Activated naive CD8-positive, alpha-beta T cell treated with anti-CD3 and anti-CD28 coated beads, Interleukin-2, amount 10 ng/mL, durations not matched to agents 7 days and 5 days (primary cell): ENCODE results near the gene SOX12. TPM values are rescaled to one million over a fixed set of nuclear protein-coding genes. Genes with fewer than 3 reads are reported as not detected.

Experiments
- ATAC-seq: fragments of 150-1000 bp; cut with Tn5 transposase; one replicate; pipeline ENCODE4 v1.10.0; 2021; ENCODE audit warnings: low read depth, moderate library complexity
- POLR2A ChIA-PET: fragments of 350-600 bp; sonication (Branson Sonifier 250); formaldehyde crosslinking; loops from one replicate; lab custom pipeline; 2021; ENCODE audit warnings: antibody characterized with exemption; lab: Charles Lee
- DNase-seq: peaks from one replicate; pipeline ENCODE4 v3.0.0; 2021
- H3K27ac Mint-ChIP-seq: one replicate; pipeline ENCODE4 v1.8.0; 2022; ENCODE audit warnings: mild to moderate bottlenecking, mixed read lengths
- H3K27me3 Mint-ChIP-seq: one replicate; pipeline ENCODE4 v1.8.0; 2022; ENCODE audit warnings: mild to moderate bottlenecking, moderate library complexity, mixed read lengths
- H3K36me3 Mint-ChIP-seq: one replicate; pipeline ENCODE4 v1.8.0; 2021; ENCODE audit warnings: mild to moderate bottlenecking, mixed read lengths
- H3K4me1 Mint-ChIP-seq: one replicate; pipeline ENCODE4 v1.8.0; 2021; ENCODE audit warnings: mixed read lengths
- H3K4me3 Mint-ChIP-seq: one replicate; pipeline ENCODE4 v1.8.0; 2022; ENCODE audit warnings: mild to moderate bottlenecking, moderate library complexity, mixed read lengths
- H3K9me3 Mint-ChIP-seq: one replicate; pipeline ENCODE4 v1.8.0; 2021; ENCODE audit warnings: mixed read lengths
- total RNA-seq, 2 experiments: library from RNA; stranded (reverse); gene quantifications; one replicate each; pipeline ENCODE4 v1.2.3, GENCODE V29; 2021

Gene SOX12
- total RNA-seq = 10 to 100 TPM; 10.1 to 10.6 TPM

DNA sequence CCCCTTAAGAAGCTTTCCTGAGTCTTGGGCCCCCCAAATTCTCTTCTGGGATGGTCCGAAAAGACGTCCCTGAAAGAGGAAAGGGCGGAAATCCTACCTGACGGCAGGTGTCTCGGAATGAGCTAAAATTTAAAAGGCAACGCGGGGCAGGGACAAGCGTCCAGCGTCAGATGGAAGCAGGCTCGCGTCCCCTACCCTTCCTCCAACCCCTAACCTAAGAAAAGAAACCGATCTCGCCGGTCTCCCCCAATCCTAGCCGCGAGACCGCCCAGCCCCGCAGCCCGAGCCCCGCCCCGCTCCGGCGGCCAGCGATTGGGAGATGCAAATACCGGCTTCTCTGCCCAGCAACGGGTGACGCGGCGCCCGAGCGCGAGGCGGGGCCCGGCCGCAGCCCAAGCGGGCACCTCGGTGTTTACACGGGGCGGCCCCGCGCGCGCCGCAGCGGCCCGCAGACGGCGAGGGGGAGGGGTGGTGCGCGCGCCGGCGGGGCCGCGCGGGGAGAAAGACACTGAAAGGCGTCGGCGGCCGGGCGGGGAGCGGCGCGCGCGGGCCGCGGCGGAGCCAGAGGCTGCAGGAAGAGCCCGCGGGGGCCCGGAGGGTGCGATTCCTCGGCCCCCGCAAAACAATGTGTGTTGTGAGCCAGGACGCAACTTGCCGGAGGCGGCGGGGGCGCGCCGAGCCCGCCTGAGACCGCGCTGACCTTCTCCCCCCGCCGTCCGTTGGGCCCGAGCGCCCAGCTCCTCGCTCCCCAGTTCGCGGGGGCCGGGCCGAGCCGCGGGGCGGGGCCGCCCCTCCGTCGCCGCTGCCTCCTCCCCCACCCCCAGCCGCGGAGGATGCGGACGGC is at the start of gene SOX12:
Gene SOX12 (plus strand): TSS at position 508 of the 844 bp plus-strand sequence. CDS start 373 bp downstream, outside the sequence.
- no peaks in the 10 kb centered on the region for H3K9me3 Mint-ChIP-seq
- POLR2A ChIA-PET = interaction anchor here (1.0 to 5.3 kb wide), 6 partner anchors 13 to 82 kb away, joined by 3 to 84 read pairs (median 4); partner anchors contain the start of gene ZCCHC3
- ATAC-seq (peak; percentile 65), DNase-seq (peak; percentile 99)
- peak within 1 kb of the TSS; percentile 92 for H3K27ac Mint-ChIP-seq
- H3K4me1 Mint-ChIP-seq = peaks cover 27% of the 10 kb centered on the region
- peaks cover 8% of the 10 kb centered on the region for H3K36me3 Mint-ChIP-seq
- H3K4me3 Mint-ChIP-seq = peak within 1 kb of the TSS; percentile 90
- no peaks in the 10 kb centered on the region for H3K27me3 Mint-ChIP-seq

DNA sequence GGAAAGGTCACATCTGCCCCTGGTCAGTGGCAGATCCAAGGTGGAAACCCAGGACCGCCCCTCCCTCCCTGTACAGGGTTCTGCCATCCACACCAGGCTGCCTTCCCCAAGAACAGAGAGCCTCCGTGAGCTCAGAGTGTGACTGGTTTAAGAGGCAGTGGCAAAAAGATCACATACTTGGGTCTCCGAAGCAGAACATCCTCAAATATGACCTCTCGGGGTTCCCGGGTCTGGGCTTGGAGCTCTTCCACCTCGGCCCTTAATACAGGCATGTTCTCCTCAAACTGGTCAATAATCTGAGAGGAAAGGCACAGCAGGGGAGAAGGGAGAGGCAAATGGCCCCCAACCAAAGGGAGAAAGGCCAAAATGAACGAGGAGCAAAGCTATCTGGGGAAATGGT is 49.6 kb upstream of the SOX12 start:
- H3K27ac Mint-ChIP-seq = no peak overlapping the region
- POLR2A ChIA-PET = no interaction called here
- no peaks in the 10 kb centered on the region for H3K27me3 Mint-ChIP-seq
- no peak overlapping the region for H3K4me3 Mint-ChIP-seq
- no peak for DNase-seq
- no peak for ATAC-seq
- peaks cover 13% of the 10 kb centered on the region for H3K36me3 Mint-ChIP-seq
- H3K4me1 Mint-ChIP-seq = peaks cover 2% of the 10 kb centered on the region
- H3K9me3 Mint-ChIP-seq = no peaks in the 10 kb centered on the region

DNA sequence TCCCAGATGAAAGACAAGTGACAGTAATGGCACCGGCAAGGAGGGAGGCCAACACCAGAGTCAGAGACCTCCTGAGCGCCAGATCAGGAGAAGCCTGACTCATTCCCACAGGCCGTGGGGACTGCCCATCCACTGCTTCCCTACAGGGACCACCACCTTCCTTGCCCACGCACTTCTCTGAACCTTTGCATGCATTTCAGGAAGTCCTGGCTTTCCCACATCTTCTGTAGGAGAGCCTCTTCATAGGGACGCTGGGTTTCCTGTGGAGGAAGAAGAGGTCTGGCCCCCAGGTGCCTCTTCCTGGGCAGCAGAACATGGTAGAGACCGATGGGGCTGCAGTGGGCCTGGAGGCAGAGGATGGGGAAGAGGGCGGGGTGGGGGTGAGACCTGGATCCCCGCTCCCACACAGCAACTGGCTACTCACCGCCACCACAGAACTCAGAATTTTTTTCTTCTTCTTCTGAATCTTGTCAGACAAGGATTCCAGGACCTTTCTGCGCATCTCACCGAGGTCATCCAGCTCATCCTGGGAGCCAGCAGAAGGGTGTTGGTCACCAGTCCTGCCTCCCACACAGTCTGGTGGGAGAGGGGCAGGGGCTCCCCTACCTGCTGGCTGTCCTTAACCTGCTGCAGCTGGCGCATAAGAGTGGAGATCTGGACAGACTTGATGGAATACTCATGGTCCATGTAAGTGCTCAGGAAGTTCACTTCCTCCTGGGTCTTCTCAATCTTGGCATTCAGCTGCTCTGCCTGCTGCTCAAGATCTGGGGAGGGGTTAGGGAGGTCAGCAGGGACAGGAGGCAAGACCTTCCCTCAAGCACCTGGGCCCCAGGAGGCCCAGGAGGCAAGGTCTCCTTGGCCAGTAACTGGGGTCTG is 48.5 kb upstream of the SOX12 start:
- ATAC-seq = no peak
- H3K9me3 Mint-ChIP-seq = no peaks in the 10 kb centered on the region
- peaks cover 2% of the 10 kb centered on the region for H3K4me1 Mint-ChIP-seq
- no peaks in the 10 kb centered on the region for H3K27me3 Mint-ChIP-seq
- no peak for DNase-seq
- no peak overlapping the region for H3K27ac Mint-ChIP-seq
- POLR2A ChIA-PET = no interaction called here
- peaks cover 13% of the 10 kb centered on the region for H3K36me3 Mint-ChIP-seq
- no peak overlapping the region for H3K4me3 Mint-ChIP-seq

DNA sequence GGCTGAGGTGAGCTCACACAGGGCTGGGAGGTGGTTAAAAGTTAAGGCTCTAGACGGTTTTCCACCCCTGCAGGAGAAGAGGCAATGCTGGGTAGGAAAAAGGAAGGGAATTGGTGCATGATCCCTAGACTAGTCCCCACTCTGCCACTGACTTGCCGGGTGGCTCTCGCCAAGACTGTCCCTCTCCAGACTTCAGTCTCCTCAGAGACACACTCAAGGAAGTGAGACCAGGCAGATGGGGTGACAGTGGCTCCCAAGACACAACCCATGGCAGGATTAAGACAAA is 47.9 kb upstream of the SOX12 start:
- no peaks in the 10 kb centered on the region for H3K9me3 Mint-ChIP-seq
- ATAC-seq (no peak), DNase-seq (no peak)
- no peaks in the 10 kb centered on the region for H3K27me3 Mint-ChIP-seq
- peaks cover 13% of the 10 kb centered on the region for H3K36me3 Mint-ChIP-seq
- peaks cover 2% of the 10 kb centered on the region for H3K4me1 Mint-ChIP-seq
- POLR2A ChIA-PET = no interaction called here
- H3K4me3 Mint-ChIP-seq = no peak overlapping the region
- no peak overlapping the region for H3K27ac Mint-ChIP-seq

DNA sequence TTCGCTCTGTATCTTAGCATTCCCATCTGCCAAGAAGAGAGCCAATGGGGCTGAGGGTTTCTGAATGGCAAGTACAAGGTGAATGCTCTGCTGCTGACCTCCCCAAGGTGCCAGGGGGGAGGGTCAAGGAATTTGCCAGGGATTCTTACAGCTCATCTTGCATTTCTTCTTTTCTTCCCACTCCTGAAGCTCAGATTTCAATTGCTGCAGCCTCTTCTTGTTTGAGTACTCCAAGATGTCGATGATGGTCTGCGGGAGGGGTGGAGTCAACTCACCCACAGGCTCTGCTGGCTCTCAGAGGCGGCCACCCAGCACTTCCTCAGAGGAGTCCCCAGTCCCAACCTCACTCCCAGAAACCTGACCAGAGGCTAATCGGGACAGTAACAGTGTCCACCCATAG is 47.2 kb upstream of the SOX12 start:
- peaks cover 2% of the 10 kb centered on the region for H3K4me1 Mint-ChIP-seq
- ATAC-seq = no peak
- H3K27me3 Mint-ChIP-seq = no peaks in the 10 kb centered on the region
- H3K36me3 Mint-ChIP-seq = peaks cover 13% of the 10 kb centered on the region
- POLR2A ChIA-PET = no interaction called here
- H3K4me3 Mint-ChIP-seq = no peak overlapping the region
- no peak overlapping the region for H3K27ac Mint-ChIP-seq
- H3K9me3 Mint-ChIP-seq = no peaks in the 10 kb centered on the region
- no peak for DNase-seq

DNA sequence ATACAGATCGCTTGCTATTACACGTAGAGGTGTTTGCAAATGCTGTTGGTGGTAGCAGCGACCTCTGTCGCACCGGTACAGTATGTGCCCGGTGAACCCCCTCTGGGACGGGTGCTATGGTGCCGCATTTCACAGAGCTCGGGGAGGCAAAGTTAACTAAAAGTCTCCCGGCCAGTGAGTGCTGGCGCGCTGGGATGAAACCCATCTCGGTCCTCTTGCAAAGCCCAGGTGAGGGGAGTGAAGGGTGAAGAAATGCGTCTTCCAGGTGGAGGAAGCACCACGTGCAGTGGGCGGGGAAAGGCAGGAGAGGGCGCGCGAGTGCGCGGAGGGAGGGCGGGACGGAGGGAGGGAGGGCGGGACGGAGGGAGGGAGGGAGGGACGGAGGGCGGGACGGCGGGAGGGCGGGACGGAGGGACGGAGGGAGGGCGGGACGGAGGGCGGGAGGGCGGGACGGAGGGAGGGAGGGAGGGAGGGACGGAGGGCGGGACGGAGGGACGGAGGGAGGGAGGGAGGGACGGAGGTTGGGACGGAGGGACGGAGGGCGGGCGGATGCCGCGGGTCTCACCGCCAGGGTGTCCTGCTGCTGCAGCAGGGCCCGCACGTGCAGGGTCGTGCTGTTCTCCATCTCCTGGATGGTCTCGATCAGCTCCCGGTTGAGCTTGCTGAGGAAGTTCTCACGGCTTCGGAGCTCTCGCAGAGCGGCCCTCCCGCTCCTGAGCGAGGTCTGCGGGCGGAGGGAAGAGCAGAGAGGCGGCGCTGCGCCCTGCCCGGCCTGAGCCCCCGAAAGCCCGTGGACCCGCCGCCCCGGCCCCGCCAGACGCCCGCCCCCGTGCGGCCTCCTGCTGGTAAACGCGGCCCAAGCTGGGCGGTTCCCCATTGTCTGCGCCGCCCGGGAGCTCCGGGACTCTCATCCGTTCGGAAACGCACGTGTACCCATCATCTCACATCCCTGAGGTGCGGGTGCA is 46.5 kb upstream of the SOX12 start:
- Mint-ChIP-seq H3K27me3 (no peaks in the 10 kb centered on the region), H3K27ac (no peak overlapping the region), H3K4me1 (peaks cover 2% of the 10 kb centered on the region), H3K36me3 (peaks cover 13% of the 10 kb centered on the region), H3K9me3 (no peaks in the 10 kb centered on the region), H3K4me3 (no peak overlapping the region)
- POLR2A ChIA-PET = no interaction called here
- no peak for DNase-seq
- no peak for ATAC-seq

DNA sequence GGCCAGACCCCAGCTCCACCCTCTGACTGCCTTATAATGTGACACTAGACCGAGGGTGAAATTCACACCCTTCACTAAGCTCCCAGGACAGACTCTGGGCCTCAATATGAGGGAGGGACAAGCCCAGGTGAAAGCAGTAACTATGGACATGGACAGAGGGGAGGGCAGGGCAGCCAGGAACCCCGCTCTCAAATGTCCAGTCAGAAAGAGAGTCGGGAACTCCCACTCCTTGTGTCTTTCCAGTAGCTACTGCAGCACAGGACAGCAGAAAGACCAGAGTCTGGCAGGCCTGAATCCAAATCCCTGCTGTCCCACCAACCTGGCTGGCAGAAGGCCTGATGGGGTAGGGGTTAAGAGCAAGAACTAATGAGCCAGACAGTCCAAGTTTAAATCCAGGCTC is 41.2 kb upstream of the SOX12 start:
- Mint-ChIP-seq H3K27ac (no peak overlapping the region), H3K4me1 (peaks cover 8% of the 10 kb centered on the region), H3K4me3 (no peak overlapping the region), H3K27me3 (no peaks in the 10 kb centered on the region), H3K36me3 (peaks cover 5% of the 10 kb centered on the region), H3K9me3 (peaks cover under 1% of the 10 kb centered on the region)
- no peak for DNase-seq
- POLR2A ChIA-PET = interaction anchor here (1.5 kb wide), 1 partner anchor 13 kb away, joined by 3 read pairs; the partner anchor contains the start of gene ZCCHC3
- ATAC-seq = no peak

DNA sequence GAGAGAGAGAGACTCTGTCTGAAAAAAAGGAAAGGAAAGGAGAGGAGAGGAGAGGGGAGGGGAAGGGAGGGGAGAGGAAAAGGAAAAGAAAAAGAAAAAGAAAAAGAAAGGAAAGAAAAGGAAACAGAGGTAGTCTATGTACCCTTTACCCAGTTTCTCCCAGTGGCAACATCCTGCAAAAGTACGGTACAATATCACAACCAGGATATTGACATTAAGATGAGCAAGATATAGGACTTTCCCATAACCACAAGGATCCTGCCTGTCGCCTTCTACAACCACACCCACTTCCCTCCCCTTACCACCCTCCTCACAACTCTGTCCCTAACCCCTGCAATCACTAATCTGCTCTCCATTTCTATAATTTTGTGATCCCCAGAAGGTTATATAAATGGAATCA is 38.8 kb upstream of the SOX12 start:
- no peak overlapping the region for H3K27ac Mint-ChIP-seq
- peaks cover 1% of the 10 kb centered on the region for H3K9me3 Mint-ChIP-seq
- H3K27me3 Mint-ChIP-seq = no peaks in the 10 kb centered on the region
- POLR2A ChIA-PET = no interaction called here
- peaks cover 7% of the 10 kb centered on the region for H3K36me3 Mint-ChIP-seq
- no peak for DNase-seq
- peaks cover 14% of the 10 kb centered on the region for H3K4me1 Mint-ChIP-seq
- H3K4me3 Mint-ChIP-seq = no peak overlapping the region
- no peak for ATAC-seq

DNA sequence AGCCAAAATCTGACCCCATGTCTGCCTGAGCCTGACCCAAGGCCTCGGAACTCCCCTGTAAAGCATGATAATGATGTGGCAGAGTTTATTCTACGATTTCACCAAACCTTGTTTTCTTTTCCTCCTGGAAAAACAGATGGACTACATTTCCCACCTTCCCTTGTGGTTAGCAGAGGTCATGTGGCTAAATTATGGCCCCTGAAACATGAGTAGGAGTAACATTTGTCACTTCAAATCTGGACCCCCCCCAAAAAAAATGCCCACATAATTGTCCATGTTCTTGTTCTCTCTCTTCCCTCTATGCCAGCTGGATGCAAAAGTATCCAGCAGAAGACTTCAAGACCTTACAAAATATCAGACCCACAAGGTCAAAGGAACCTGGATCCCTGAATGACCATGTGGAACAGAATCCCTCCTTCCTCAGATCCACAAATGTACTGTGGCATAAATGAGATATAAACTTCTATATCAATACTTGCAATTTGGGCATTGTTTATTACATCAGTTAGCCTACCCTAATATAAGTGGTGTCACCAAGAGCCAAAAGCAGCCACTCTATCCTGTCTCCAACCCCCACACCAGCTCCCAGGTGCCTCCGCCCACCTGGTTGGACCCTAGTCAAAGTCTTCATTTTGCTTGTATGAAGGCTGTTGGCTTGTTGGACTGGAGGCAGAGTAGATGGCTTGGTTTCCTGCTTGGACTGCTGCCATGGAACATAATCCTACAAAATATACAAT is 36.2 kb upstream of the SOX12 start:
- Mint-ChIP-seq H3K9me3 (peaks cover 1% of the 10 kb centered on the region), H3K27ac (no peak overlapping the region), H3K27me3 (no peaks in the 10 kb centered on the region), H3K4me1 (peaks cover 18% of the 10 kb centered on the region), H3K36me3 (peaks cover 7% of the 10 kb centered on the region), H3K4me3 (peak overlapping the region; percentile 30)
- DNase-seq (no peak), ATAC-seq (no peak)
- POLR2A ChIA-PET = interaction anchor here (0.6 to 1.1 kb wide), 2 partner anchors 36 to 41 kb away, joined by 3 read pairs; partner anchors contain the start of gene SOX12

DNA sequence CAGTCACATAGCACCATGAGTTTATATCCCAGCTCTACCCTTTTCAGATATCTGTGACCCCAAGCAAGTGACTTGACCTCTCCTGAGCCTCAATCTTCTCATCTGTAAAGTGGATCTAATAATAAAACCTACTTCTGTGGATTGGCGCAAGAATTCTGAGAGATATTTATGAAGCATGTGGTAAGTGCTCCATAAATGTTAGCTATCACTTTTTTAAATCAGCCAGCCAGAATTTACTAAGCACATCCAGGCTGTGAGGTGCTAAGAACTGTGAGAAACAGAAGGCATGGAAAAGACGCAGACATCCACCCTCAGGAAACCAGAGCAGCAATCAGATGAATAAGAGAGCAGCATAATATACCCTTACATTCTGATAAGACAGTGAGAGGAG is 35.7 kb upstream of the SOX12 start:
- H3K27me3 Mint-ChIP-seq = no peaks in the 10 kb centered on the region
- peaks cover 7% of the 10 kb centered on the region for H3K36me3 Mint-ChIP-seq
- peaks cover 19% of the 10 kb centered on the region for H3K4me1 Mint-ChIP-seq
- POLR2A ChIA-PET = interaction anchor here (0.6 to 1.1 kb wide), 2 partner anchors 36 to 41 kb away, joined by 3 read pairs; partner anchors contain the start of gene SOX12
- ATAC-seq (no peak), DNase-seq (no peak)
- no peak overlapping the region for H3K27ac Mint-ChIP-seq
- H3K4me3 Mint-ChIP-seq = no peak overlapping the region
- peaks cover 1% of the 10 kb centered on the region for H3K9me3 Mint-ChIP-seq

DNA sequence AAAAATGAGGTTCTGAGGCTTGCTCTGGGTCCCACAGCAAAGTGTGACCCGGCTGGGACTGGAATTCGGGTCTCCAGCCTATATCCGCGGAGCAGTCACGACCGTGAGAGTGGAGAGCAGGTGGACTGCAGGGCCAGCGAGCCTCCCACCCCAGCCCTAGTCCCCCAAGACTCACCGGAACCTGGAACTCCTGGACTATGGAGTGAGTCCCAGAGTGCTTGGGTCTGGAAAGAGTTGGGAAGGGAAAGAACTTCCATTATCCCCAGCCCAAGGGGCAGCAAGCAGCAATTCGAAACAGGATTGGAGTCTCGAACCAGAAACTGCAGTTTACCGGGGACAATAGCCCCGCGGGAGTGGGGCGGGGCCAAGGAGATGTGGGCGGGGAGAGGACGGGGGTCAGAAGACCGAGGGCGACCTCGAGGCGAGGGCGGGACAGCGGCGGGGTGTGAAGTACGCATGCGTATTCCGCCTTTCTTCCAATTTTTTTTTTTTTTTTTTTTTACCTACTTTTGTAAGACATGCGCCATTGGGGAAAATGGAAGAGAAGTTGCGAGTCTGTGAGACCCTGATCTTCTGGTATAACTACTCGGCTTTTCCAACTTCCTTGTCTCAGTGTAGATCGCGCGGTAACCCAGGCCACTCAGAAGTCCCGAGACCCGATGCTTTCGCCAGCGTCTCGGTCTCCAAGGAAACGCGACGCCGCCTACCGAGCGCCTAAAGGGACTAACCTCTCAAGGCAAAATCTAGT is 35.1 kb upstream of the SOX12 start, which contains the start of gene C20orf96:
Gene C20orf96 (minus strand): TSS at position 667 of the 748 bp plus-strand sequence. CDS start 140 bp downstream, at position 527.
- Mint-ChIP-seq H3K4me1 (peaks cover 21% of the 10 kb centered on the region), H3K36me3 (peaks cover 7% of the 10 kb centered on the region), H3K27me3 (no peaks in the 10 kb centered on the region), H3K27ac (no peak within 1 kb of the TSS), H3K9me3 (peaks cover 1% of the 10 kb centered on the region), H3K4me3 (no peak within 1 kb of the TSS)
- DNase-seq (peak; percentile 93), ATAC-seq (peak; percentile 98)
- POLR2A ChIA-PET = interaction anchor here (0.6 to 1.1 kb wide), 2 partner anchors 35 to 40 kb away, joined by 3 read pairs; partner anchors contain the start of gene SOX12
